WTC11 (cell line): ENCODE data around the gene HKDC1. TPM values are rescaled to one million over a fixed set of nuclear protein-coding genes. Genes with fewer than 3 reads are reported as not detected.

ENCODE experiments used
- ATAC-seq: fragments of 200-7000 bp; cut with Tn5 transposase; 2 replicates; pipeline ENCODE4 v1.10.0; 2021; ENCODE audit warnings: mild to moderate bottlenecking, moderate library complexity
- CTCF ChIA-PET: fragments of 300-600 bp; sonication (Branson Sonifier 250); formaldehyde crosslinking; loops from one replicate; lab custom pipeline; 2021; ENCODE audit warnings: antibody characterized with exemption; lab: Charles Lee
- POLR2A ChIA-PET: fragments of 350-600 bp; sonication (Branson Sonifier 250); formaldehyde crosslinking; loops from one replicate; lab custom pipeline; 2021; ENCODE audit warnings: antibody characterized with exemption; lab: Charles Lee
- DNase-seq: peaks from one replicate; pipeline ENCODE4 v3.0.0; 2021; ENCODE audit warnings: low spot score
- H3K27ac Mint-ChIP-seq: 2 replicates; pipeline ENCODE4 v1.8.0; 2021; ENCODE audit warnings: mixed read lengths
- H3K27me3 Mint-ChIP-seq: 2 replicates; pipeline ENCODE4 v1.8.0; 2021; ENCODE audit warnings: low read depth, mild to moderate bottlenecking, moderate library complexity, mixed read lengths
- H3K36me3 Mint-ChIP-seq: 2 replicates; pipeline ENCODE4 v1.8.0; 2021; ENCODE audit warnings: mixed read lengths
- H3K4me1 Mint-ChIP-seq: 2 replicates; pipeline ENCODE4 v1.8.0; 2022; ENCODE audit warnings: mixed read lengths
- H3K4me3 Mint-ChIP-seq: 2 replicates; pipeline ENCODE4 v1.8.0; 2021; ENCODE audit warnings: mild to moderate bottlenecking, moderate library complexity, mixed read lengths
- H3K9me3 Mint-ChIP-seq: 2 replicates; pipeline ENCODE4 v1.8.0; 2021; ENCODE audit warnings: mixed read lengths
- ATF1 ChIP-seq: sonication (generic); formaldehyde crosslinking; IDR thresholded peaks from 2 replicates; pipeline ENCODE4 v1.8.1; 2023; ENCODE audit warnings: mild to moderate bottlenecking, moderate library complexity, missing genetic modification reagents
- CBFB ChIP-seq: sonication (generic); formaldehyde crosslinking; IDR thresholded peaks from 2 replicates; pipeline ENCODE4 v1.8.1; 2022; ENCODE audit warnings: mild to moderate bottlenecking, low read depth, missing genetic modification reagents
- CTCF ChIP-seq: fragments of 200-600 bp; IDR thresholded peaks from 2 replicates; pipeline ENCODE4 v1.8.0; 2022; ENCODE audit warnings: antibody characterized with exemption
- ETV6 ChIP-seq: sonication (generic); formaldehyde crosslinking; IDR thresholded peaks from 2 replicates; pipeline ENCODE4 v1.8.1; 2022; ENCODE audit warnings: mild to moderate bottlenecking, missing genetic modification reagents
- GRHL2 ChIP-seq: fragments of 250-450 bp; sonication (Bioruptor Pico); IDR thresholded peaks from 2 replicates; pipeline ENCODE4 v1.8.0; 2022; ENCODE audit warnings: mild to moderate bottlenecking, moderate library complexity; ENCODE audit not compliant: insufficient replicate concordance, severe bottlenecking
- NFATC4 ChIP-seq: fragments of 250-450 bp; sonication (Bioruptor Pico); IDR thresholded peaks from 2 replicates; pipeline ENCODE4 v1.9.0; 2021; ENCODE audit warnings: mild to moderate bottlenecking
- RELA ChIP-seq: sonication (generic); formaldehyde crosslinking; IDR thresholded peaks from 2 replicates; pipeline ENCODE4 v1.8.1; 2022; ENCODE audit warnings: missing genetic modification reagents, mild to moderate bottlenecking, borderline replicate concordance
- ZBTB43 ChIP-seq: sonication (generic); formaldehyde crosslinking; IDR thresholded peaks from 2 replicates; pipeline ENCODE4 v1.8.1; 2023; ENCODE audit warnings: mild to moderate bottlenecking, missing genetic modification reagents
- ZNF263 ChIP-seq: sonication (generic); formaldehyde crosslinking; IDR thresholded peaks from 2 replicates; pipeline ENCODE4 v1.8.1; 2022; ENCODE audit warnings: low read depth, mild to moderate bottlenecking, moderate library complexity, missing genetic modification reagents
- total RNA-seq: library from RNA; stranded (reverse); gene quantifications from 3 replicates; pipeline ENCODE4 v1.2.3, GENCODE V29; 2021
- TF ChIP-seq, protein P1 (sequence below): fragments of 250-450 bp; sonication (Bioruptor Pico); IDR thresholded peaks from 2 replicates; pipeline ENCODE4 v1.9.0; 2021; ENCODE audit warnings: mild to moderate bottlenecking
- TF ChIP-seq, protein P2 (sequence below): fragments of 250-450 bp; sonication (Bioruptor Pico); conservative IDR thresholded peaks from 2 replicates; pipeline ENCODE4 v1.9.0; 2021; ENCODE audit warnings: mild to moderate bottlenecking
- TF ChIP-seq, protein P3 (sequence below): fragments of 250-450 bp; sonication (Bioruptor Pico); IDR thresholded peaks from 2 replicates; pipeline ENCODE4 v1.8.0; 2021; ENCODE audit warnings: mild to moderate bottlenecking
- TF ChIP-seq, protein P4 (sequence below): sonication (generic); formaldehyde crosslinking; IDR thresholded peaks from 2 replicates; pipeline ENCODE4 v1.8.1; 2022; ENCODE audit warnings: mild to moderate bottlenecking, moderate library complexity, missing genetic modification reagents

The HKDC1 gene
- total RNA-seq, 1 experiment from 2014 or later: 0.09 TPM

GRCh38 chr10:69240455-69240854 lies 20.3 kb downstream of the HKDC1 start (continued):
- TF ChIP-seq CTCF (no peak), RELA (CRISPR knock-in tag) (no peak)

DNA sequence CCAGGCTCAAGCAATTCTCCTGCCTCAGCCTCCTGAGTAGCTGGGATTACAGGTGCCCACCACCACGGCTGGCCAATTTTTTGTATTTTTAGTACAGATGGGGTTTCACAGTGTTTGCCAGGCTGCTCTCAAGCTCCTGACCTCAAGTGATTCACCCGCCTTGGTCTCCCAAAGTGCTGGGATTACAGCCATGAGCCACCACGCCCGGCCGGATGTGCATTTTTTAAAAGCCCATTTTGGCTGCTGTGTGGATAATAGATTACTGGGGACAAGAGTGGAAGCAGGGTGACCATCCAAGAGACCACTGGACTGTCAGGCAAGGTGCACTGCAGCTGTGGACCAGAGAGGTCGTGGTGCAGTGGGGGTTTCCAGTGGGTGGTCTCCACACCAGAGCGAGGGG lies 21.4 kb downstream of the HKDC1 start:
- no peaks in the 10 kb centered on the region; the same call in 1 of the 2 replicates for H3K27me3 Mint-ChIP-seq
- H3K9me3 Mint-ChIP-seq: no peaks in the 10 kb centered on the region
- no peak overlapping the region for H3K4me3 Mint-ChIP-seq
- POLR2A ChIA-PET: no interaction called here
- no peak overlapping the region for H3K27ac Mint-ChIP-seq
- ATAC-seq: no peak
- CTCF ChIA-PET: interaction anchor here (0.9 to 2.9 kb wide), 3 partner anchors 72 to 166 kb away, joined by 3 to 18 read pairs (median 7); no protein-coding TSS in a partner anchor
- peaks cover 26% of the 10 kb centered on the region for H3K4me1 Mint-ChIP-seq
- no peaks in the 10 kb centered on the region for H3K36me3 Mint-ChIP-seq
- TF ChIP-seq ZBTB43 (CRISPR knock-in tag): no peak
- TF ChIP-seq ATF1 (CRISPR knock-in tag): no peak
- TF ChIP-seq, protein P1, sequence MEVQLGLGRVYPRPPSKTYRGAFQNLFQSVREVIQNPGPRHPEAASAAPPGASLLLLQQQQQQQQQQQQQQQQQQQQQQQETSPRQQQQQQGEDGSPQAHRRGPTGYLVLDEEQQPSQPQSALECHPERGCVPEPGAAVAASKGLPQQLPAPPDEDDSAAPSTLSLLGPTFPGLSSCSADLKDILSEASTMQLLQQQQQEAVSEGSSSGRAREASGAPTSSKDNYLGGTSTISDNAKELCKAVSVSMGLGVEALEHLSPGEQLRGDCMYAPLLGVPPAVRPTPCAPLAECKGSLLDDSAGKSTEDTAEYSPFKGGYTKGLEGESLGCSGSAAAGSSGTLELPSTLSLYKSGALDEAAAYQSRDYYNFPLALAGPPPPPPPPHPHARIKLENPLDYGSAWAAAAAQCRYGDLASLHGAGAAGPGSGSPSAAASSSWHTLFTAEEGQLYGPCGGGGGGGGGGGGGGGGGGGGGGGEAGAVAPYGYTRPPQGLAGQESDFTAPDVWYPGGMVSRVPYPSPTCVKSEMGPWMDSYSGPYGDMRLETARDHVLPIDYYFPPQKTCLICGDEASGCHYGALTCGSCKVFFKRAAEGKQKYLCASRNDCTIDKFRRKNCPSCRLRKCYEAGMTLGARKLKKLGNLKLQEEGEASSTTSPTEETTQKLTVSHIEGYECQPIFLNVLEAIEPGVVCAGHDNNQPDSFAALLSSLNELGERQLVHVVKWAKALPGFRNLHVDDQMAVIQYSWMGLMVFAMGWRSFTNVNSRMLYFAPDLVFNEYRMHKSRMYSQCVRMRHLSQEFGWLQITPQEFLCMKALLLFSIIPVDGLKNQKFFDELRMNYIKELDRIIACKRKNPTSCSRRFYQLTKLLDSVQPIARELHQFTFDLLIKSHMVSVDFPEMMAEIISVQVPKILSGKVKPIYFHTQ (CRISPR knock-in tag): no peak
- TF ChIP-seq ZNF263: no peak
- TF ChIP-seq NFATC4 (CRISPR knock-in tag): no peak
- TF ChIP-seq ETV6 (CRISPR knock-in tag): no peak
- TF ChIP-seq RELA (CRISPR knock-in tag): no peak
- TF ChIP-seq, protein P2, sequence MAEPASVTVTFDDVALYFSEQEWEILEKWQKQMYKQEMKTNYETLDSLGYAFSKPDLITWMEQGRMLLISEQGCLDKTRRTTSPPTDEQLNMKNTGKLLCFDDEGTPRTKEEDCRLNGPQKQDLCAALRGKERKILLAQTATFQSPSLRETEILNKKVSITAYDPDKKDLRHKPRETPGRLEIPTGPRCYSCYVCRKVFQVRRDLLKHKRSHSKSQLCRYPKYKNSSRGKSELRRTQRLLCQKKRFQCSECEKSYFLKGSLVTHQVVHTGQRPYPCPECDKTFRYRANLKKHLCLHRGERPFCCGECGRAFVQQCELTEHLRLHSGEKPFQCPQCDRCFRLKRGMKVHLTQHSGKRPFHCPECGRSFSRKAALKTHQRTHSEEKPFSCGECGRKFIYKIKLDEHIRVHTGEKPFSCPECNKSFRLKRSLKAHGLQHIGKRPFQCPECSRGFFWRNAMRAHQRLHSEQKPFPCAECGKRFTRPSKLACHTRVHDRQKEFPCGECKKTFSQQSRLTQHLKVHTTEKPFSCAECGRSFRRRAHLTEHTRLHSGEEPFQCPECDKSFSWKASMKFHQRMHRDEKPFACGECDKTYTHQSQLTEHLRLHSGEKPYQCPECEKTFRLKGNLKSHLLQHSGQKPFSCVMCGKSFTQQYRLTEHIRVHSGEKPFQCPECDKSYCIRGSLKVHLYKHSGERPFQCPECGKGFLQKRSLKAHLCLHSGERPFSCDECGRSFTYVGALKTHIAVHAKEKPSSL (CRISPR knock-in tag): no peak
- TF ChIP-seq CBFB (CRISPR knock-in tag): no peak
- TF ChIP-seq, protein P3, sequence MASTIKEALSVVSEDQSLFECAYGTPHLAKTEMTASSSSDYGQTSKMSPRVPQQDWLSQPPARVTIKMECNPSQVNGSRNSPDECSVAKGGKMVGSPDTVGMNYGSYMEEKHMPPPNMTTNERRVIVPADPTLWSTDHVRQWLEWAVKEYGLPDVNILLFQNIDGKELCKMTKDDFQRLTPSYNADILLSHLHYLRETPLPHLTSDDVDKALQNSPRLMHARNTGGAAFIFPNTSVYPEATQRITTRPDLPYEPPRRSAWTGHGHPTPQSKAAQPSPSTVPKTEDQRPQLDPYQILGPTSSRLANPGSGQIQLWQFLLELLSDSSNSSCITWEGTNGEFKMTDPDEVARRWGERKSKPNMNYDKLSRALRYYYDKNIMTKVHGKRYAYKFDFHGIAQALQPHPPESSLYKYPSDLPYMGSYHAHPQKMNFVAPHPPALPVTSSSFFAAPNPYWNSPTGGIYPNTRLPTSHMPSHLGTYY: no peak
- TF ChIP-seq, protein P4, sequence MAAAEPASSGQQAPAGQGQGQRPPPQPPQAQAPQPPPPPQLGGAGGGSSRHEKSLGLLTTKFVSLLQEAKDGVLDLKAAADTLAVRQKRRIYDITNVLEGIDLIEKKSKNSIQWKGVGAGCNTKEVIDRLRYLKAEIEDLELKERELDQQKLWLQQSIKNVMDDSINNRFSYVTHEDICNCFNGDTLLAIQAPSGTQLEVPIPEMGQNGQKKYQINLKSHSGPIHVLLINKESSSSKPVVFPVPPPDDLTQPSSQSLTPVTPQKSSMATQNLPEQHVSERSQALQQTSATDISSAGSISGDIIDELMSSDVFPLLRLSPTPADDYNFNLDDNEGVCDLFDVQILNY: no peak
- no peak for TF ChIP-seq GRHL2 (CRISPR knock-in tag)
- TF ChIP-seq, all 79 proteins: peak for 0
- DNase-seq: no peak
